ENCODE results near the gene SRRM4. TPM values are rescaled to one million over a fixed set of nuclear protein-coding genes. Genes with fewer than 3 reads are reported as not detected.

The SRRM4 gene
- polyA plus RNA-seq, 1 donor (not counting 4 experiments of a cell fraction or from before 2014, with no cell fraction given): not detected

DNA sequence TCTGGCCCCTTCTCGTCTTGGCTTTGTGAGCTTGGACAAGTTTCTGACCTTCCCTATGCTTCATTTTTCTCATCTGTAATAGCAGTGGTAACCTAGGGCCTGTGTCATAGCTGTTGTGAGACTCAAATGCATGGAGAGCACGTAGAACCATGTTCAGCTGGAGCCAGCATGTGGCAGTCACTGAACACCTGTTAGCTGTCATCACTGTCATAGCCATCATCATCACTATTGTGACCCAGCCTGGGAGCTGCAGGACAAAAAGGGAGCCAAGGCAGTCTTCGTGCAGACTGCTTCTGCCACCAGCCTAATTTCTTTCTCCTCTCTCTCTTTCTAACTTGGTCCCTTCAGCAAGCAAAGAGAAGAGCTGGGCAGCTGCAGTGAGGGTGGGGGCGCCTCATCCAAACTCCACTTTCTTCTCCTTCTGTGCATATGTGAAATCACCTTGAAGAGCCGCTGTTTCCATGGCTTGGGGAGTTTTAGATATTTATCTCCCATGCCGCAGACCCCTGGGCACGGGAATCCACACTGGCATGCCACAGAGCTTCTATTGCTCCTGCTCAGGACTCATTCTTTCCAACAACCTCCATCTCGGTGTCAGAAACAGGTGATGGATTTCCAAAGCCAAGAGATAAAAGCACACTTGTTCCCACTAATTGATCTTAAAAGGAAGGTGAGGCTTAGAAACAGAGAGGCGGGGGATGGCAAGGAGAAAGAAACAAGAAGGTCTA, 87.0 kb downstream of the SRRM4 start:
- no peaks in the 10 kb centered on the region for H3K9me1 ChIP-seq (ENCODE audit: control insufficient read depth, extremely low read depth, insufficient read depth, low read length)
- H3K9ac ChIP-seq (ENCODE audit: control insufficient read depth, extremely low read depth, insufficient read depth, low read length): no peak overlapping the region
- dilution Hi-C loops (cut with MboI; ENCODE audit: extremely low pct_ligation_motif_present, low sequenced_read_pairs): no loop called here
- H3K4me2 ChIP-seq (ENCODE audit: control insufficient read depth, extremely low read depth, insufficient read depth, low read depth, low read length): no peak overlapping the region
- no peaks in the 10 kb centered on the region for H3K4me1 ChIP-seq (ENCODE audit: control insufficient read depth, extremely low read depth, insufficient read depth, low read length)
- no peak overlapping the region for H3K4me3 ChIP-seq (ENCODE audit: control insufficient read depth in 2 of 3, extremely low read depth in 1 of 3, insufficient read depth in 2 of 3, low read depth in 1 of 3, low read length in 3 of 3)
- no peaks in the 10 kb centered on the region for H3K27me3 ChIP-seq (ENCODE audit: control insufficient read depth, extremely low read depth, insufficient read depth, low read length)
- H3K79me2 ChIP-seq (ENCODE audit: control insufficient read depth, insufficient read depth, low read length): no peaks in the 10 kb centered on the region
- no peaks in the 10 kb centered on the region for H4K20me1 ChIP-seq (ENCODE audit: control insufficient read depth, extremely low read depth, insufficient read depth, low read length)
- FAIRE-seq (no peak), DNase-seq (ENCODE audit: low read depth, low spot score) (no peak)
- TF ChIP-seq, protein P1, sequence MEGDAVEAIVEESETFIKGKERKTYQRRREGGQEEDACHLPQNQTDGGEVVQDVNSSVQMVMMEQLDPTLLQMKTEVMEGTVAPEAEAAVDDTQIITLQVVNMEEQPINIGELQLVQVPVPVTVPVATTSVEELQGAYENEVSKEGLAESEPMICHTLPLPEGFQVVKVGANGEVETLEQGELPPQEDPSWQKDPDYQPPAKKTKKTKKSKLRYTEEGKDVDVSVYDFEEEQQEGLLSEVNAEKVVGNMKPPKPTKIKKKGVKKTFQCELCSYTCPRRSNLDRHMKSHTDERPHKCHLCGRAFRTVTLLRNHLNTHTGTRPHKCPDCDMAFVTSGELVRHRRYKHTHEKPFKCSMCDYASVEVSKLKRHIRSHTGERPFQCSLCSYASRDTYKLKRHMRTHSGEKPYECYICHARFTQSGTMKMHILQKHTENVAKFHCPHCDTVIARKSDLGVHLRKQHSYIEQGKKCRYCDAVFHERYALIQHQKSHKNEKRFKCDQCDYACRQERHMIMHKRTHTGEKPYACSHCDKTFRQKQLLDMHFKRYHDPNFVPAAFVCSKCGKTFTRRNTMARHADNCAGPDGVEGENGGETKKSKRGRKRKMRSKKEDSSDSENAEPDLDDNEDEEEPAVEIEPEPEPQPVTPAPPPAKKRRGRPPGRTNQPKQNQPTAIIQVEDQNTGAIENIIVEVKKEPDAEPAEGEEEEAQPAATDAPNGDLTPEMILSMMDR (optimal IDR thresholded peaks at IDR 0.05 in 1 of 3, IDR thresholded peaks at IDR 0.05 in 1 of 3, conservative IDR thresholded peaks at IDR 0.05 in 1 of 3; ENCODE audit: extremely low read depth in 1 of 3, insufficient read depth in 2 of 3, low read length in 3 of 3): no peak
- TF ChIP-seq EZH2 (IDR thresholded peaks at IDR 0.05; ENCODE audit: low read length): no peak
- H3K36me3 ChIP-seq (ENCODE audit: control insufficient read depth in 2 of 2, extremely low read depth in 1 of 2, insufficient read depth in 2 of 2, low read length in 2 of 2): no peaks in the 10 kb centered on the region
- H3K27ac ChIP-seq (ENCODE audit: control insufficient read depth, insufficient read depth, low read length): no peak overlapping the region
- no peaks in the 10 kb centered on the region for H3K9me3 ChIP-seq (ENCODE audit: control insufficient read depth, low read depth, low read length)
- no peak overlapping the region for H2AFZ ChIP-seq (ENCODE audit: control insufficient read depth, low read length)

DNA sequence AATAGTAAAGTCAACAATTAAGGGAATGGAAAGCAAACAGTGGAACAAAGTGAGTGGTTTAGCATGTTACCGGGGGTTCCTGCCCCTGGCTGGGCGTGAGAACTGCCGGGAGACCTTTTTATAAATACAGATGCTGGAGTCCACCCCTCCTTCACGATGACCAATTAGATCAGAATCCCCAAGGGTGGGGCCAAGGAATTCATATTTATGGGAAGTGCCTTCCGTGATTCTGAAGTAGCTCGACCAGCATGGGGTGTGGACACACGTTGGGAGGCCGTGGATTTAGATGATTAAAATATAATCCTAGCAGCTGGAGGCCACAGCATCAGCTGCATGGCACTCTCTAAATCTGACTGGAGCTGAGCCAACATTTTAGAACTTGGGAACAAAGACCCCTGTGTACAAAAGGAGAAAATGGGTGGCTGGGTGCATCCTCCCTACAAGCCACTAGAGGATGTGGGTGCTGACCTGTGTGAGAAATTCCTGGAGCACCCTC, 87.9 kb downstream of the SRRM4 start:
- H3K4me1 ChIP-seq (ENCODE audit: control insufficient read depth, extremely low read depth, insufficient read depth, low read length): no peaks in the 10 kb centered on the region
- H3K4me3 ChIP-seq (ENCODE audit: control insufficient read depth in 2 of 3, extremely low read depth in 1 of 3, insufficient read depth in 2 of 3, low read depth in 1 of 3, low read length in 3 of 3): no peak overlapping the region
- dilution Hi-C loops (cut with MboI; ENCODE audit: extremely low pct_ligation_motif_present, low sequenced_read_pairs): no loop called here
- no peaks in the 10 kb centered on the region for H4K20me1 ChIP-seq (ENCODE audit: control insufficient read depth, extremely low read depth, insufficient read depth, low read length)
- TF ChIP-seq, protein P1 (optimal IDR thresholded peaks at IDR 0.05 in 1 of 3, IDR thresholded peaks at IDR 0.05 in 1 of 3, conservative IDR thresholded peaks at IDR 0.05 in 1 of 3; ENCODE audit: extremely low read depth in 1 of 3, insufficient read depth in 2 of 3, low read length in 3 of 3): no peak
- no peak for TF ChIP-seq EZH2 (IDR thresholded peaks at IDR 0.05; ENCODE audit: low read length)
- no peaks in the 10 kb centered on the region for H3K9me3 ChIP-seq (ENCODE audit: control insufficient read depth, low read depth, low read length)
- H3K9ac ChIP-seq (ENCODE audit: control insufficient read depth, extremely low read depth, insufficient read depth, low read length): no peak overlapping the region
- H3K27ac ChIP-seq (ENCODE audit: control insufficient read depth, insufficient read depth, low read length): no peak overlapping the region
- no peaks in the 10 kb centered on the region for H3K36me3 ChIP-seq (ENCODE audit: control insufficient read depth in 2 of 2, extremely low read depth in 1 of 2, insufficient read depth in 2 of 2, low read length in 2 of 2)
- no peak for FAIRE-seq
- no peaks in the 10 kb centered on the region for H3K79me2 ChIP-seq (ENCODE audit: control insufficient read depth, insufficient read depth, low read length)
- H3K4me2 ChIP-seq (ENCODE audit: control insufficient read depth, extremely low read depth, insufficient read depth, low read depth, low read length): no peak overlapping the region
- H2AFZ ChIP-seq (ENCODE audit: control insufficient read depth, low read length): no peak overlapping the region
- H3K9me1 ChIP-seq (ENCODE audit: control insufficient read depth, extremely low read depth, insufficient read depth, low read length): no peaks in the 10 kb centered on the region
- H3K27me3 ChIP-seq (ENCODE audit: control insufficient read depth, extremely low read depth, insufficient read depth, low read length): no peaks in the 10 kb centered on the region
- no peak for DNase-seq (ENCODE audit: low read depth, low spot score)

Measured in keratinocyte (primary cell).